Cardiac fibroblast (primary cell): Measurements from ENCODE around the gene OVAAL.

Experiments used
- DNase-seq, 2 donors: peaks; one replicate each; pipeline versions ENCODE4 v3.0.0 to v3.0.0-alpha.2; 2010; ENCODE audit warnings: low read depth in 2 of 2
- H3K4me3 ChIP-seq, 2 donors: replicated peaks in 1 of 2; 1 replicate in 1 of 2; 2 replicates in 1 of 2; pipeline ENCODE4 v1.5.1; 2011; ENCODE audit warnings: low read depth in 2 of 2, low read length in 2 of 2, mild to moderate bottlenecking in 2 of 2, moderate library complexity in 1 of 2
- CTCF ChIP-seq: IDR thresholded peaks from one replicate; pipeline ENCODE4 v1.5.1; 2011; ENCODE audit warnings: low read depth, mild to moderate bottlenecking, low read length, inconsistent platforms

OVAAL gene

GRCh38 chr1:180539136-180539535 is 19.6 kb upstream of the OVAAL start:
- no peak for DNase-seq
- TF ChIP-seq CTCF, result no peak
- H3K4me3 ChIP-seq, result no peak overlapping the region

- TF ChIP-seq CTCF, result no peak
- DNase-seq, result peak in 1 of 2 donors; percentile 73
Observed at GRCh38 chr1:180540697-180541594, 17.8 kb upstream of the OVAAL start.

GRCh38 chr1:180542113-180542837 is 16.5 kb upstream of the OVAAL start:
- peak; percentile 18 to 29 for DNase-seq
- no peak for TF ChIP-seq CTCF
- H3K4me3 ChIP-seq, result no peak overlapping the region

More at GRCh38 chr1:180540697-180541594, 17.8 kb upstream of the OVAAL start:
- H3K4me3 ChIP-seq, result no peak overlapping the region

- no peak overlapping the region for H3K4me3 ChIP-seq
- DNase-seq, result peak; percentile 17 to 48
- TF ChIP-seq CTCF, result no peak
Observed at GRCh38 chr1:180542838-180543145, 16.0 kb upstream of the OVAAL start.

GRCh38 chr1:180544050-180544449 is 14.7 kb upstream of the OVAAL start:
- H3K4me3 ChIP-seq, result no peak overlapping the region
- TF ChIP-seq CTCF, result no peak
- DNase-seq, result no peak

GRCh38 chr1:180545991-180546390 is 12.8 kb upstream of the OVAAL start:
- no peak for DNase-seq
- TF ChIP-seq CTCF, result no peak
- H3K4me3 ChIP-seq, result no peak overlapping the region
